ENCODE results near the gene JAZF1.

The JAZF1 gene

GRCh38 chr7:28192786-28193585, 12.4 kb upstream of the JAZF1 start:
- in situ Hi-C loops (cut with MboI; ENCODE audit: low sequenced_read_pairs) = no loop called here

GRCh38 chr7:28191751-28192150, 11.2 kb upstream of the JAZF1 start:
- in situ Hi-C loops (cut with MboI; ENCODE audit: low sequenced_read_pairs) = no loop called here

GRCh38 chr7:28191184-28191583, 10.6 kb upstream of the JAZF1 start:
- in situ Hi-C loops (cut with MboI; ENCODE audit: low sequenced_read_pairs) = no loop called here

GRCh38 chr7:28190077-28190710, 9.6 kb upstream of the JAZF1 start:
- in situ Hi-C loops (cut with MboI; ENCODE audit: low sequenced_read_pairs) = no loop called here

GRCh38 chr7:28187012-28187411, 6.4 kb upstream of the JAZF1 start:
- in situ Hi-C loops (cut with MboI; ENCODE audit: low sequenced_read_pairs) = no loop called here

GRCh38 chr7:28183627-28184026, 3.0 kb upstream of the JAZF1 start:
- in situ Hi-C loops (cut with MboI; ENCODE audit: low sequenced_read_pairs) = no loop called here

GRCh38 chr7:28182071-28182471, 1.5 kb upstream of the JAZF1 start:
- in situ Hi-C loops (cut with MboI; ENCODE audit: low sequenced_read_pairs) = no loop called here

GRCh38 chr7:28181416-28181815, 821 bp upstream of the JAZF1 start:
- in situ Hi-C loops (cut with MboI; ENCODE audit: low sequenced_read_pairs) = no loop called here

- in situ Hi-C loops (cut with MboI; ENCODE audit: low sequenced_read_pairs) = no loop called here
Observed at GRCh38 chr7:28180031-28180363, 598 bp downstream of the JAZF1 start.

- in situ Hi-C loops (cut with MboI; ENCODE audit: low sequenced_read_pairs) = no loop called here
Observed at GRCh38 chr7:28179120-28180030, 1.2 kb downstream of the JAZF1 start.

- in situ Hi-C loops (cut with MboI; ENCODE audit: low sequenced_read_pairs) = no loop called here
Observed at GRCh38 chr7:28178599-28178998, 2.0 kb downstream of the JAZF1 start.

GRCh38 chr7:28177836-28178235, 2.8 kb downstream of the JAZF1 start:
- in situ Hi-C loops (cut with MboI; ENCODE audit: low sequenced_read_pairs) = no loop called here

GRCh38 chr7:28176645-28177044, 4.0 kb downstream of the JAZF1 start:
- in situ Hi-C loops (cut with MboI; ENCODE audit: low sequenced_read_pairs) = no loop called here

- in situ Hi-C loops (cut with MboI; ENCODE audit: low sequenced_read_pairs) = no loop called here
Observed at GRCh38 chr7:28176174-28176573, 4.4 kb downstream of the JAZF1 start.

- in situ Hi-C loops (cut with MboI; ENCODE audit: low sequenced_read_pairs) = no loop called here
Observed at GRCh38 chr7:28174901-28175661, 5.5 kb downstream of the JAZF1 start.

GRCh38 chr7:28174442-28174841, 6.2 kb downstream of the JAZF1 start:
- in situ Hi-C loops (cut with MboI; ENCODE audit: low sequenced_read_pairs) = no loop called here

- in situ Hi-C loops (cut with MboI; ENCODE audit: low sequenced_read_pairs) = no loop called here
Observed at GRCh38 chr7:28173531-28173930, 7.1 kb downstream of the JAZF1 start.

GRCh38 chr7:28172958-28173357, 7.6 kb downstream of the JAZF1 start:
- in situ Hi-C loops (cut with MboI; ENCODE audit: low sequenced_read_pairs) = no loop called here

- in situ Hi-C loops (cut with MboI; ENCODE audit: low sequenced_read_pairs) = no loop called here
Observed at GRCh38 chr7:28170701-28171100, 9.9 kb downstream of the JAZF1 start.

- in situ Hi-C loops (cut with MboI; ENCODE audit: low sequenced_read_pairs) = no loop called here
Observed at GRCh38 chr7:28169230-28169629, 11.4 kb downstream of the JAZF1 start.

Data from HL-60/S4 treated with retinoic acid at 250 ng/mL for 4 days and 3 days (cell line).